HT-29 (cell line): Measurements from ENCODE around the gene PLS1. TPM values are rescaled to one million over a fixed set of nuclear protein-coding genes. Genes with fewer than 3 reads are reported as not detected.
"Not testable (repeated sequence)": the region's sequence is repeated elsewhere in the genome, so short reads cannot be mapped to it uniquely, and the experiment has no call there.

Experiments used
- DNase-seq: peaks from one replicate; pipeline ENCODE4 v3.0.0-alpha.2; 2015; ENCODE audit warnings: low spot score
- total RNA-seq: library from RNA; depleted of rRNA; stranded (reverse); fragments of >200 nt; shearing (Covaris generic); gene quantifications from 2 replicates; pipeline ENCODE4 v1.2.3, GENCODE V29; 2014

The PLS1 gene
- total RNA-seq, 1 experiment from 2014 or later: 40.3 TPM

GRCh38 chr3:142693136-142693853 lies 97.1 kb downstream of the PLS1 start:
- no peak for DNase-seq

- DNase-seq: no peak
These were observed 98.0 kb downstream of the PLS1 start for GRCh38 chr3:142694225-142694624.

- no peak for DNase-seq
These were observed 109.0 kb downstream of the PLS1 start for GRCh38 chr3:142705198-142705597.

GRCh38 chr3:142706321-142707127 lies 110.3 kb downstream of the PLS1 start:
- DNase-seq: no peak

GRCh38 chr3:142709207-142709606 lies 113.0 kb downstream of the PLS1 start:
- DNase-seq: no peak

- not testable (repeated sequence) for DNase-seq
These were observed 118.7 kb downstream of the PLS1 start for GRCh38 chr3:142714882-142715281.

- DNase-seq: no peak
These were observed 119.9 kb downstream of the PLS1 start for GRCh38 chr3:142716102-142716501.

GRCh38 chr3:142723665-142723967 lies 127.4 kb downstream of the PLS1 start:
- DNase-seq: no peak

GRCh38 chr3:142723968-142724681 lies 127.9 kb downstream of the PLS1 start, which contains the start of gene TRPC1:
TSS of gene TRPC1 (plus strand) at chr3:142724034. CDS start at chr3:142724560, 526 bp downstream.
- peak; percentile 66 for DNase-seq

- DNase-seq: peak; percentile 14
These were observed 128.6 kb downstream of the PLS1 start for GRCh38 chr3:142724682-142725356.

GRCh38 chr3:142725357-142725739 lies 129.2 kb downstream of the PLS1 start:
- DNase-seq: no peak

GRCh38 chr3:142726017-142726416 lies 129.8 kb downstream of the PLS1 start:
- DNase-seq: no peak

- no peak for DNase-seq
These were observed 135.9 kb downstream of the PLS1 start for GRCh38 chr3:142732066-142732465.

- DNase-seq: no peak
These were observed 138.6 kb downstream of the PLS1 start for GRCh38 chr3:142734834-142735233.

- DNase-seq: no peak
These were observed 139.3 kb downstream of the PLS1 start for GRCh38 chr3:142735462-142735861.

GRCh38 chr3:142738396-142738795 lies 142.2 kb downstream of the PLS1 start:
- DNase-seq: no peak

- no peak for DNase-seq
These were observed 150.5 kb downstream of the PLS1 start for GRCh38 chr3:142746646-142747045.

GRCh38 chr3:142750531-142750930 lies 154.3 kb downstream of the PLS1 start:
- not testable (repeated sequence) for DNase-seq

GRCh38 chr3:142752605-142753004 lies 156.4 kb downstream of the PLS1 start:
- DNase-seq: not testable (repeated sequence)

- no peak for DNase-seq
These were observed 158.3 kb downstream of the PLS1 start for GRCh38 chr3:142754494-142754893.
